NCI-H1417 treated with DMSO at 0.1 percent for 48 hours (cell line): ENCODE measurements around the gene PPM1L.
"Not testable (repeated sequence)": the region's sequence is repeated elsewhere in the genome, so short reads cannot be mapped to it uniquely, and the experiment has no call there.

Experiments used
- DNase-seq: peaks from one replicate; lab custom pipeline; 2025; lab: John Stamatoyannopoulos, UW

The PPM1L gene

GRCh38 chr3:160935413-160936095 lies 179.5 kb downstream of the PPM1L start:
- no peak for DNase-seq

GRCh38 chr3:160941885-160942494 lies 186.0 kb downstream of the PPM1L start:
- no peak for DNase-seq

GRCh38 chr3:160943996-160944395 lies 188.0 kb downstream of the PPM1L start:
- no peak for DNase-seq

- DNase-seq = no peak
These were observed 189.3 kb downstream of the PPM1L start for GRCh38 chr3:160945336-160945735.

GRCh38 chr3:160948273-160948672 lies 192.2 kb downstream of the PPM1L start:
- DNase-seq = no peak

- DNase-seq = no peak
These were observed 193.4 kb downstream of the PPM1L start for GRCh38 chr3:160949460-160949859.

- DNase-seq = no peak
These were observed 194.5 kb downstream of the PPM1L start for GRCh38 chr3:160950542-160950941.

- DNase-seq = no peak
These were observed 194.9 kb downstream of the PPM1L start for GRCh38 chr3:160950954-160951353.

- DNase-seq = no peak
These were observed 195.8 kb downstream of the PPM1L start for GRCh38 chr3:160951642-160952487.

GRCh38 chr3:160953686-160954085 lies 197.7 kb downstream of the PPM1L start:
- DNase-seq = no peak

- DNase-seq = no peak
These were observed 200.8 kb downstream of the PPM1L start for GRCh38 chr3:160956785-160957184.

- DNase-seq = no peak
These were observed 204.5 kb downstream of the PPM1L start for GRCh38 chr3:160960568-160960967.

- no peak for DNase-seq
These were observed 207.9 kb downstream of the PPM1L start for GRCh38 chr3:160963949-160964348.

- DNase-seq = no peak
These were observed 212.7 kb downstream of the PPM1L start for GRCh38 chr3:160968761-160969160.

GRCh38 chr3:160973067-160973809 lies 217.2 kb downstream of the PPM1L start:
- no peak for DNase-seq

- no peak for DNase-seq
These were observed 221.7 kb downstream of the PPM1L start for GRCh38 chr3:160977773-160978172.

- DNase-seq = no peak
These were observed 224.7 kb downstream of the PPM1L start for GRCh38 chr3:160980740-160981139.

- DNase-seq = no peak
These were observed 225.3 kb downstream of the PPM1L start for GRCh38 chr3:160981217-160981938.

GRCh38 chr3:160982491-160982890 lies 226.5 kb downstream of the PPM1L start:
- DNase-seq = no peak

GRCh38 chr3:160983900-160984299 lies 227.9 kb downstream of the PPM1L start:
- DNase-seq = not testable (repeated sequence)

GRCh38 chr3:160986069-160986468 lies 230.0 kb downstream of the PPM1L start:
- DNase-seq = no peak
